Lower leg skin (tissue), 4 donors: ENCODE data around the gene TMEM132E. TPM values are rescaled to one million over a fixed set of nuclear protein-coding genes. Genes with fewer than 3 reads are reported as not detected.

Source experiments
- DNase-seq, 2 donors: peaks; one replicate each; pipeline ENCODE4 v3.0.0-alpha.2; 2019; ENCODE audit warnings: low spot score in 2 of 2
- H3K4me3 ChIP-seq: fragments of 200-600 bp; sonication (generic); 2 replicates; pipeline ENCODE4 v1.5.1; 2017; ENCODE audit warnings: mild to moderate bottlenecking, low read depth; ENCODE audit not compliant: poor library complexity, severe bottlenecking
- POLR2A ChIP-seq, 2 donors: fragments of 450-650 bp; IDR thresholded peaks; one replicate each; pipeline ENCODE4 v1.6.1; 2016 to 2017; ENCODE audit warnings: antibody characterized with exemption in 2 of 2, mild to moderate bottlenecking in 1 of 2, moderate library complexity in 1 of 2
- WGBS, 2 donors: methylation state at CpG; one replicate each; pipeline ENCODE4 v1.1.5; 2018; 5-methylcytosine and 5-hydroxymethylcytosine counted together
- intact Hi-C: fragments of 100-400 bp; cut with DNase I; formaldehyde crosslinking; loops from one replicate; pipeline ENCODE4 v1.15.0; 2023; ENCODE audit warnings: low total_unique reads
- total RNA-seq, 4 donors: library from RNA; depleted of rRNA; stranded (reverse); fragments of >200 nt; gene quantifications; one replicate each; pipeline ENCODE4 v1.1.0, GENCODE V29; 2016
- TF ChIP-seq, protein P1 (sequence below), 3 donors: fragments of 450-650 bp; IDR thresholded peaks; one replicate each; pipeline ENCODE4 v1.5.1; 2016; ENCODE audit warnings: antibody characterized with exemption in 3 of 3, mild to moderate bottlenecking in 3 of 3, moderate library complexity in 2 of 3

The TMEM132E gene
- total RNA-seq, 4 donors from 2014 or later = 0.10 TPM; not detected in 3

DNA sequence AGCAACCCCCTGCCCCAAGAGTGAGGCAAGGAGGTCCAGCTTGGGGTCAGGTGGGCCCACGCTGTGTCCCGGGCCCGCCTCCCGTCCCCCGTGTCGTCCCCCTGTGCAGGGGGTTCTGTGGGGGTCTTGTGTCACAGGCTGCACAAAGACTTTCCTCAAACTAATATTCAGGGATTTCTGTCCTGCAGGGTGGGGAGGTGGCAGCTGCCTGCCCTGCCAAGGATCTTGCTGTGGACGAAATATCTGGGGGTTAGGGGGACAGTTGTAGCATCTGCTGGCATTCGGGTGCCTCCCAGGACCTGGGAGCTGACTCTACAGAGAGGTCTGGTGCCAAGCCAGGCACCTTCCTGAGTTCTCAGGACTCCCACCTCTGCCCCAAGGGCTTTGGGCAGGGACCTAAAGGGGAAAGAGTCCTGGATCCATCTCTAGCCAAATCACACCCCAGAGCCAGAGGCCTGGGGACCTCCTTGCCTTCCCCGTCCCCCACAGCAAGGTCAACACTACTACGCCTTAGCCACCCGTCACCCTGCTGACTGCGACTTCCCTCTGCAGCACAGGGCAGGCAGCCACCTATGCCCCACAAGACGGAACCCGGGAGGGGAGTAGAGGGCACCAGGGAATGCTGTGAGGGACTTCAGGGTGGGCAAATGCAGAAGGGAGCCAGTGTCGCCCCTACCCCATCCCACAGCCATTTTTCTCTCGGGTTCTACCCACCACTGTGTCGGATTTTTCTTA is 59.3 kb downstream of the TMEM132E start:
- no peak for DNase-seq
- intact Hi-C loops = loop anchor here (5.0 kb wide), 2 partner anchors 106 to 216 kb away; no protein-coding TSS in a partner anchor
- WGBS, 2 donors = 49 to 51% methylated on average over 14 to 17 of the region's 17 CpGs
- TF ChIP-seq, protein P1, sequence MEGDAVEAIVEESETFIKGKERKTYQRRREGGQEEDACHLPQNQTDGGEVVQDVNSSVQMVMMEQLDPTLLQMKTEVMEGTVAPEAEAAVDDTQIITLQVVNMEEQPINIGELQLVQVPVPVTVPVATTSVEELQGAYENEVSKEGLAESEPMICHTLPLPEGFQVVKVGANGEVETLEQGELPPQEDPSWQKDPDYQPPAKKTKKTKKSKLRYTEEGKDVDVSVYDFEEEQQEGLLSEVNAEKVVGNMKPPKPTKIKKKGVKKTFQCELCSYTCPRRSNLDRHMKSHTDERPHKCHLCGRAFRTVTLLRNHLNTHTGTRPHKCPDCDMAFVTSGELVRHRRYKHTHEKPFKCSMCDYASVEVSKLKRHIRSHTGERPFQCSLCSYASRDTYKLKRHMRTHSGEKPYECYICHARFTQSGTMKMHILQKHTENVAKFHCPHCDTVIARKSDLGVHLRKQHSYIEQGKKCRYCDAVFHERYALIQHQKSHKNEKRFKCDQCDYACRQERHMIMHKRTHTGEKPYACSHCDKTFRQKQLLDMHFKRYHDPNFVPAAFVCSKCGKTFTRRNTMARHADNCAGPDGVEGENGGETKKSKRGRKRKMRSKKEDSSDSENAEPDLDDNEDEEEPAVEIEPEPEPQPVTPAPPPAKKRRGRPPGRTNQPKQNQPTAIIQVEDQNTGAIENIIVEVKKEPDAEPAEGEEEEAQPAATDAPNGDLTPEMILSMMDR (IDR thresholded peaks at IDR 0.05) = no peak
- no peak overlapping the region for H3K4me3 ChIP-seq

DNA sequence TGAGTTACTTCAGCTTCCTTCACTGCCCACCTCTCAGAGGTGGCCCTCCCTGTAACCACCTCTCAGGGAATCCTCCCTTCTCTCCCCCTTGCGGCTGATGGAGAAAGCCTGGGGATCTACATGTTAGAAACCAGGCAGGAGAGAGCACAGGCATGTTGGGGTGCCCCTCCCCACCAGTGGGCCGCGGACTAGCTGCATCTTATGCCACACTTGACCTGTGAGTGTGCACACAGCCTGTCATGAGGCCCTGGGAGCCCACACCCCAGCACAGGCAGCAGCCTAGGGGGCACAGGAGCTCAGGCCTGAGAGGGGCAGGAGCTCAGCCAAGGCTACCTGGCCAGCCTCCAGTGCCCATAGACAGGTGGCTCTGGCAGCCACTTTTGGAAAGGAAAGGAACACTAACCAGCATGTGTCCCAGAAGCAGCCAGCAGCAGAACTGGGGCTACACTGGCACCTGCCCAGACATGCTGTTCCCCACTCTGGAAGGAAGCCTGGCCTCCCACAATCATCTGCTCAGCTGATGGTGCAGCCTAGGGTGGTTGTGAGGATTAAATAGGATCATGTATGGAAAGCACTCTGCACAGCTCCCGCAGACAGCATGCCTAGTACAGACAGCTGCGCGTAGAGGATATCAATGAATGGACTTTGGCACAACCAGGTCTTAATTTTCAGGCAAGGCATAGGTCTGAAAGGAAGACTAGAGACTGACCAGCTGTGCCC is 60.5 kb downstream of the TMEM132E start:
- 50 to 57% methylated on average over 6 of the region's 6 CpGs for WGBS, 2 donors
- no peak for TF ChIP-seq POLR2A (IDR thresholded peaks at IDR 0.05)
- TF ChIP-seq, protein P1 (IDR thresholded peaks at IDR 0.05) = no peak
- no peak for DNase-seq
- no peak overlapping the region for H3K4me3 ChIP-seq
- intact Hi-C loops = loop anchor here (5.0 kb wide), 2 partner anchors 108 to 218 kb away; no protein-coding TSS in a partner anchor

DNA sequence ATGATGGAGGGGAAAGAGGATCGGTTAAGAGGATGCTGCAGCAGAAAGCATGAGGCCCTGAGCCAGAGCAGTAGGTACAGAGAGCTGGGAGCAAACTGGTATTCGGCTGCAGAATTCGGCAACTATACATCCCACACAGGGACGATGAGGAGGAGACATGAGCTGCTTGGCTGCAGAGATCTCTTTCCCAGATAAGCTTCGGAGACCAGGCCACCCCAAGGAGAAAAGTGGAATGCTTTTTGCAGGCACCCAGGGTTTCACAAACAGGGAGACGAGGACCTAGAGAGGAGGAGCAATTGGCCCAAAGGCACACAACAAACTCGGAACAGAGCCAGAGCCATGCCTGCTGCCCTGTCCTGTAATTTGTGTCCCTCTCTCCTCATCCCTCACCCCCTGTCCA is 62.0 kb downstream of the TMEM132E start:
- WGBS, 2 donors = 66 to 68% methylated on average over 7 of the region's 7 CpGs
- DNase-seq = no peak
- no peak overlapping the region for H3K4me3 ChIP-seq
- TF ChIP-seq POLR2A (IDR thresholded peaks at IDR 0.05) = no peak
- TF ChIP-seq, protein P1 (IDR thresholded peaks at IDR 0.05) = no peak
- intact Hi-C loops = no loop called here

DNA sequence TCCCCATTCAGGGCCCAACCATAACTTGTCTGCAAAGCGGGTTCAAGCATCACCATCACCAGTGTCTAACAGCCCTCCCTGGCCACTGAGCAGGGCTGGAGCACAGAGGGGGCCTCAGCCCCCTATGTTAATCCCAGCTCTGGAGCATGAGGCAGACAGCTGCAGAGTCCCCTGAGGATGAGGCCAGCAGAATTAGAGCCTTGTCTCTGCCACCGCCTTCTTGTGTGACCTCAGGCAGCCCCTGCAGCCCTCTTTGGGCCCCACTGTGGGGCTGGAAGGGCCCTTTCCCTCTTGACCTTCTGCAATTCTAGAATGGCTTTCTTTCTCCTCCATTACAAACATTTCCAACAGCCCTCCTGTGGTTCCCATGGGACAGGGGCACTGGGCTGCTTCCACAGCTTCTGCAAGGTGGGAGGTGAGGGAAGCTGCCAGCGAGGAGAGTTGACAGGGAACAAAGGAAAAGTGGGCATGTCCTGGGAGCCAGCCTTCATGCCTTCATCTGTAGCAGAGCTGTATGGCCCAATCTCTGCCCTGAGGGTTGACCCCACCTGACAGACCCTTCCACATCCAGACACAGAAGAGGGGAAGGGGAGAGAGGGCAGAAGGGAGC is 65.7 kb downstream of the TMEM132E start:
- no peak overlapping the region for H3K4me3 ChIP-seq
- no peak for DNase-seq
- intact Hi-C loops = no loop called here
- 57 to 59% methylated on average over 3 of the region's 3 CpGs for WGBS, 2 donors
- no peak for TF ChIP-seq POLR2A (IDR thresholded peaks at IDR 0.05)
- TF ChIP-seq, protein P1 (IDR thresholded peaks at IDR 0.05) = no peak

DNA sequence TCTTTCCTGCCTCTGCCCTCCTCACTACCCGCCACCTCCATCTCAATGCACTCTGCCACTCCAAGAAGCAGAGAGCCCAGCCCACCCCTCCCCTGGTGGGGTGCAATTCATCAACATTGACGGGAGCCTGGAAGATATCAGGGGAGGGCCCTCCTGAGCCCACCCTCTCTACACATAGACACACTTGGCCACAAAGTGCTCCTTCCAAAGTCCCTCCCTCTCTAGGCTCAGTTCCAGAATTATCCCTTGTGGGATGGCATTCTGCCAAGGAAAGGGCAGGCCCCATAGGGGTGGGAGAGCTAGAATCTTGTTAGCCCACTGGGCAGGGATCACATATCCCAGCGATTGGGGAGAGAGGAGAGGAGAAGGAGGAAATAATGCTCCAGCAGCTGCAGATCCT is 66.2 kb downstream of the TMEM132E start:
- DNase-seq = no peak
- no peak for TF ChIP-seq POLR2A (IDR thresholded peaks at IDR 0.05)
- TF ChIP-seq, protein P1 (IDR thresholded peaks at IDR 0.05) = no peak
- H3K4me3 ChIP-seq = no peak overlapping the region
- intact Hi-C loops = no loop called here
- WGBS, 2 donors = 17 to 22% methylated on average over 3 of the region's 3 CpGs
